HEK293 (cell line): ENCODE data around the gene RNF225.

Experiments used
- CTCF ChIA-PET: fragments of 350-600 bp; formaldehyde crosslinking; extraction: SDS; loops from one replicate; lab custom pipeline; 2021; ENCODE audit warnings: antibody characterized with exemption; lab: Yijun Ruan, JAX
- POLR2A ChIA-PET: fragments of 300-600 bp; formaldehyde crosslinking; extraction: SDS; loops from one replicate; lab custom pipeline; 2020; ENCODE audit warnings: antibody characterized with exemption, inconsistent platforms; lab: Yijun Ruan, JAX
- H3K27ac ChIP-seq: fragments of 200-500 bp; sonication (Bioruptor generic); 2 replicates; pipeline ENCODE4 v1.5.1; 2014; ENCODE audit warnings: low read depth, low read length, control low read depth, inconsistent platforms; ENCODE audit errors: extremely low read depth
- H3K36me3 ChIP-seq, 2 experiments: fragments of 200-500 bp in 1 of 2; sonication (Bioruptor generic) in 1 of 2; 1 replicate in 1 of 2; 2 replicates in 1 of 2; pipeline ENCODE4 v1.5.1; 2014 to 2017; ENCODE audit warnings: inconsistent platforms in 2 of 2, low read length in 2 of 2; ENCODE audit not compliant: control insufficient read depth in 2 of 2, insufficient read depth in 1 of 2
- H3K4me1 ChIP-seq: fragments of 200-500 bp; sonication (Bioruptor generic); 2 replicates; pipeline ENCODE4 v1.5.1; 2014; ENCODE audit warnings: mild to moderate bottlenecking, low read length, inconsistent platforms; ENCODE audit not compliant: control insufficient read depth, insufficient read depth
- H3K4me3 ChIP-seq: 2 replicates; pipeline ENCODE4 v1.5.1; 2011; ENCODE audit warnings: low read depth, mild to moderate bottlenecking, control low read depth, low read length, moderate library complexity
- H3K9me3 ChIP-seq: fragments of 200-500 bp; sonication (Bioruptor generic); 2 replicates; pipeline ENCODE4 v1.5.1; 2014; ENCODE audit warnings: low read depth, low read length, inconsistent platforms; ENCODE audit not compliant: control insufficient read depth, insufficient read depth
- CTCF ChIP-seq: fragments of 450-650 bp; formaldehyde crosslinking; IDR thresholded peaks from 2 replicates; pipeline ENCODE4 v1.5.1; 2016; ENCODE audit warnings: missing biosample characterization, missing genetic modification characterization
- GLIS1 ChIP-seq: fragments of 450-650 bp; formaldehyde crosslinking; IDR thresholded peaks from 2 replicates; pipeline ENCODE4 v1.5.1; 2016; ENCODE audit warnings: missing biosample characterization, missing genetic modification characterization
- HOXA7 ChIP-seq: sonication (generic); formaldehyde crosslinking; IDR thresholded peaks from 2 replicates; pipeline ENCODE4 v1.8.1; 2022; ENCODE audit warnings: missing genetic modification reagents, borderline replicate concordance
- KLF17 ChIP-seq: fragments of 450-650 bp; formaldehyde crosslinking; IDR thresholded peaks from 2 replicates; pipeline ENCODE4 v1.5.1; 2016; ENCODE audit warnings: missing biosample characterization, missing genetic modification characterization
- PATZ1 ChIP-seq: fragments of 450-650 bp; formaldehyde crosslinking; IDR thresholded peaks from 2 replicates; pipeline ENCODE4 v1.5.1; 2016; ENCODE audit warnings: missing biosample characterization, missing genetic modification characterization
- PRDM6 ChIP-seq: fragments of 450-650 bp; formaldehyde crosslinking; IDR thresholded peaks from 2 replicates; pipeline ENCODE4 v1.5.1; 2017; ENCODE audit warnings: missing biosample characterization, missing genetic modification characterization
- SETDB1 ChIP-seq: IDR thresholded peaks from one replicate; pipeline ENCODE4 v1.6.1; 2017; ENCODE audit warnings: mild to moderate bottlenecking, low read length, moderate library complexity, mixed read lengths; ENCODE audit not compliant: insufficient read length
- SP2 ChIP-seq: fragments of 450-650 bp; formaldehyde crosslinking; IDR thresholded peaks from 2 replicates; pipeline ENCODE4 v1.5.1; 2016; ENCODE audit warnings: missing biosample characterization, missing genetic modification characterization
- ZBTB10 ChIP-seq: fragments of 450-650 bp; formaldehyde crosslinking; IDR thresholded peaks from 2 replicates; pipeline ENCODE4 v1.5.1; 2016; ENCODE audit warnings: missing biosample characterization, missing genetic modification characterization
- ZBTB20 ChIP-seq: fragments of 450-650 bp; formaldehyde crosslinking; IDR thresholded peaks from 2 replicates; pipeline ENCODE4 v1.5.1; 2016; ENCODE audit warnings: missing biosample characterization, missing genetic modification characterization
- ZFP3 ChIP-seq: fragments of 450-650 bp; formaldehyde crosslinking; IDR thresholded peaks from 2 replicates; pipeline ENCODE4 v1.5.1; 2016; ENCODE audit warnings: low read depth, missing biosample characterization, missing genetic modification characterization
- ZNF146 ChIP-seq: fragments of 450-650 bp; formaldehyde crosslinking; IDR thresholded peaks from 2 replicates; pipeline ENCODE4 v1.5.1; 2016; ENCODE audit warnings: missing biosample characterization, missing genetic modification characterization
- ZNF174 ChIP-seq: fragments of 450-650 bp; formaldehyde crosslinking; IDR thresholded peaks from 2 replicates; pipeline ENCODE4 v1.5.0; 2017; ENCODE audit warnings: missing biosample characterization, mild to moderate bottlenecking, missing genetic modification characterization
- ZNF175 ChIP-seq: fragments of 450-650 bp; formaldehyde crosslinking; IDR thresholded peaks from 2 replicates; pipeline ENCODE4 v1.5.1; 2016; ENCODE audit warnings: missing biosample characterization, missing genetic modification characterization
- ZNF324 ChIP-seq: fragments of 450-650 bp; formaldehyde crosslinking; IDR thresholded peaks from 2 replicates; pipeline ENCODE4 v1.5.1; 2016; ENCODE audit warnings: missing biosample characterization, missing genetic modification characterization
- ZNF341 ChIP-seq: fragments of 450-650 bp; formaldehyde crosslinking; IDR thresholded peaks from 2 replicates; pipeline ENCODE4; 2016; ENCODE audit warnings: low read depth, missing biosample characterization, missing genetic modification characterization
- ZNF426 ChIP-seq: fragments of 450-650 bp; formaldehyde crosslinking; IDR thresholded peaks from 2 replicates; pipeline ENCODE4 v1.5.1; 2017; ENCODE audit warnings: missing biosample characterization, missing genetic modification characterization, mild to moderate bottlenecking, inconsistent platforms, moderate library complexity
- ZNF433 ChIP-seq: fragments of 450-650 bp; formaldehyde crosslinking; IDR thresholded peaks from 2 replicates; pipeline ENCODE4 v1.5.1; 2016; ENCODE audit warnings: missing biosample characterization, missing genetic modification characterization, low read depth
- ZNF548 ChIP-seq: fragments of 450-650 bp; formaldehyde crosslinking; IDR thresholded peaks from 2 replicates; pipeline ENCODE4 v1.5.1; 2016; ENCODE audit warnings: missing biosample characterization, missing genetic modification characterization
- ZNF629 ChIP-seq: fragments of 450-650 bp; formaldehyde crosslinking; IDR thresholded peaks from 2 replicates; pipeline ENCODE4 v1.5.1; 2017; ENCODE audit warnings: missing biosample characterization, missing genetic modification characterization
- ZNF670 ChIP-seq: fragments of 450-650 bp; formaldehyde crosslinking; IDR thresholded peaks from 2 replicates; pipeline ENCODE4 v1.5.1; 2016; ENCODE audit warnings: missing biosample characterization, missing genetic modification characterization, low read depth
- ZSCAN16 ChIP-seq: fragments of 450-650 bp; formaldehyde crosslinking; IDR thresholded peaks from 2 replicates; pipeline ENCODE4 v1.5.1; 2016; ENCODE audit warnings: missing biosample characterization, missing genetic modification characterization

The RNF225 gene

GRCh38 chr19:58397533-58398037, 2.1 kb downstream of the RNF225 start:
- Histone ChIP-seq H3K36me3 (peaks cover 20 to 36% of the 10 kb centered on the region in 2 experiments), H3K4me1 (peaks cover 3% of the 10 kb centered on the region; the same call in 1 of the 2 replicates), H3K4me3 (no peak overlapping the region), H3K9me3 (no peaks in the 10 kb centered on the region), H3K27ac (no peak overlapping the region)
- TF ChIP-seq GLIS1 (tag by site-specific recombination), result peak; percentile 11; the same call in 1 of the 2 replicates
- no peak for TF ChIP-seq HOXA7 (CRISPR knock-in tag)
- TF ChIP-seq SP2, result peak; percentile 57
- TF ChIP-seq ZNF174 (tag by site-specific recombination), result no peak
- no peak for TF ChIP-seq ZNF629 (tag by site-specific recombination)
- TF ChIP-seq ZNF341 (tag by site-specific recombination), result peak; percentile 93
- TF ChIP-seq ZNF670 (tag by site-specific recombination), result no peak
- ChIA-PET POLR2A (interaction anchor here (1.6 kb wide), 1 partner anchor 11 kb away, joined by 4 read pairs; the partner anchor contains the start of gene ZNF584), CTCF (interaction anchor here (1.0 kb wide), 1 partner anchor 9 kb away, joined by 4 read pairs; no protein-coding TSS in a partner anchor)

- H3K9me3 ChIP-seq, result no peaks in the 10 kb centered on the region
- H3K27ac ChIP-seq, result no peak overlapping the region
- CTCF ChIA-PET, result interaction anchor here (1.0 kb wide), 1 partner anchor 9 kb away, joined by 4 read pairs; no protein-coding TSS in a partner anchor
- no peak overlapping the region for H3K4me3 ChIP-seq
- H3K4me1 ChIP-seq, result peaks cover 3% of the 10 kb centered on the region; the same call in 1 of the 2 replicates
- POLR2A ChIA-PET, result interaction anchor here (1.6 kb wide), 1 partner anchor 10 kb away, joined by 4 read pairs; the partner anchor contains the start of gene ZNF584
- TF ChIP-seq ZBTB20, result no peak
- H3K36me3 ChIP-seq, result peaks cover 15 to 31% of the 10 kb centered on the region in 2 experiments
Measured at GRCh38 chr19:58398087-58398486, 2.6 kb downstream of the RNF225 start.

- peaks cover 3% of the 10 kb centered on the region; the same call in 1 of the 2 replicates for H3K4me1 ChIP-seq
- no peak overlapping the region for H3K4me3 ChIP-seq
- no peaks in the 10 kb centered on the region for H3K9me3 ChIP-seq
- no peak overlapping the region for H3K27ac ChIP-seq
- CTCF ChIA-PET, result interaction anchor here (0.9 to 1.0 kb wide), 2 partner anchors 10 to 18 kb away, joined by 4 to 5 read pairs; no protein-coding TSS in a partner anchor
- POLR2A ChIA-PET, result interaction anchor here (1.6 kb wide), 1 partner anchor 10 kb away, joined by 4 read pairs; the partner anchor contains the start of gene ZNF584
- peaks cover 11 to 26% of the 10 kb centered on the region in 2 experiments for H3K36me3 ChIP-seq
- TF ChIP-seq ZNF433 (tag by site-specific recombination), result no peak
- no peak for TF ChIP-seq SETDB1
- TF ChIP-seq PATZ1 (tag by site-specific recombination), result no peak
- TF ChIP-seq ZSCAN16 (tag by site-specific recombination), result no peak
- no peak for TF ChIP-seq ZNF548 (tag by site-specific recombination)
- no peak for TF ChIP-seq ZBTB10 (tag by site-specific recombination)
- no peak for TF ChIP-seq ZNF426 (tag by site-specific recombination)
- TF ChIP-seq ZNF146, result no peak
- TF ChIP-seq CTCF, result no peak
- no peak for TF ChIP-seq ZFP3 (tag by site-specific recombination)
- TF ChIP-seq PRDM6 (tag by site-specific recombination), result no peak
- TF ChIP-seq ZNF324 (tag by site-specific recombination), result no peak
- TF ChIP-seq KLF17 (tag by site-specific recombination), result no peak
- no peak for TF ChIP-seq ZNF175 (tag by site-specific recombination)
- TF ChIP-seq ZBTB20, result no peak
Measured at GRCh38 chr19:58398545-58398944, 3.1 kb downstream of the RNF225 start.
